CD4-positive, alpha-beta T cell treated with Interleukin-4 for 1 hour (primary cell): ENCODE data around the gene HDAC8.
"Not testable (repeated sequence)": the region's sequence is repeated elsewhere in the genome, so short reads cannot be mapped to it uniquely, and the experiment has no call there.

Experiments used
- DNase-seq, 2 donors: peaks; one replicate each; pipeline ENCODE4 v3.0.0-alpha.2; 2020 to 2022

Gene HDAC8

DNA sequence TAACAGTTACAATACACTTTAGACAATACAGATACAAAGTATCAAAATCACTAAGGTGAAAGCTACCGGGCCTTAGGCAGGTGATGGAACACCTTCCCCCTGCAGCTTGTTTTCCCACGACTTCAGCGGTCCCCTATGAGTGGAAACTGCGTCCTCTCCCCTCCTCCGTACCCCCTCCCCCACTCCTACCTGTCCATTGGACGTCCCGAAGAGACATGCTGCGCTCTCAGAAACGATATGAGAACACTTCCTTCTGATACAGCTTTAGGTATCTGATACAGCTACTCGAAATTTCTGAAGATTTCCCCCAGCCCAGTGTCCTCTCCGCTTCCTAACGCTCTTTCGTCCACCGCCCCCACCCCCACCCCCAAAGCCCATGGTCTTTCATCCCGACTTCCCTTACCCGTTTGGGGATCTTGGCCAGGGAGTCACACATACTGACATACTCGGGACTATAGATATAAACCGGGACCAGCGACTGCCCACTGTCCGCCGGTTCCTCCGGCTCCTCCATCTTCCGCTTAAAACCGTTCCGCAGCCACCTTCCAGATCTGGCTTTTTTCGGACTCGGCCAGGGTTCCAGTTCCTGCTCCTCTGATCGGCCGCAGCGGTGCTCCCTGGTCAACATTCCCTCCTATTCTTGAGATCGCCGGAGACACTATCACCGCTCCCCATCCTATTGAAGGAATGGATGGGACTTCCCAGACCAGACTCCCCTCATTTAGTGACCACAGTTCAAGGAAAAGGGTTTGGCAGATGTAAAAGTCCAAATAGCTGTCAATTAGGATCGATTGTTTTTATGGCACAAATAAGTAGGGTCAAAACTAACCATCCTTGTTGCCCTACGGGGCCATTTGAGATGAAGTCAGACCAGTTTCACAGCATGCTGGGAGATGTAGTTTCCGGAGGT, at the start of gene HDAC8:
TSS of gene HDAC8 (minus strand) at position 596 of the 910 bp plus-strand sequence. CDS start at position 514, 82 bp downstream.
- peak; percentile 68 to 77 for DNase-seq

DNA sequence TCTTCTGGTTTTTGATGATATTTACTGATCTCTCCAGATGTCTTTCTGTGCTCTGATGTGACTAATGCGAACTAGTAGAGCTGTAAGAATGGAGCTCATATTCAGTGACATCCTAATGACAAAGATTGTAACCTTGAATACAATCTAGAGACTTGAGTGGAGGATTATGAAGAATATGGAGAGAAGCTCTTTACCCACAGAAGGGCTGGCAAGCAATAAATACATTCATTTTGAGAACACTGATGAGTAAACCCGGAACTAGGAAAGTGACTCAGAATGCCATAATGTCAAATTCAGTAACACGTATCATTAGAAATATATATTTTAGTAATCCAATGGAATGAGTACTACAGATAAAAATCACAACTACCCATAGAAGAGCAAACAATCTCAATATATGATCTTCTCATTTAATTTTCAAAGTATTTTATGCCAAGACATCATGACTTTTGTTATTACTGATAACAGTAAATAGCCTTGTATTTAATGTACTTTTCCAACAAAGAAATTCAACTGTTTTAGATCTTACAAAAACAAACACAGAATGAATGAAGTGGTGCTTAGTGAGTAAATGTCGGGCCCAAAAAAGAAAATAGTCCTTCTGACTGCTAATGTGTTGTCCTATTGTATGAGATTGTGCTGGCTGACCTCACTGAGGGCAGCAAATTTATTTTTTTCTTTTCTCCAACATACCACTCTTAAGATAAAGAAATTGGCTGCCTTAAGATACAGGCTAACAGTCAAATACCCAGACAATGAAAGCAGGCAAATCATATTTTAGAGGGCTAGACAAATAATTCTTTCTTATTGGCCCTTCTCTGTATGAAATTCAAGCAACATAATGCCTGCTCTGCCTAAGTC, 49.2 kb upstream of the HDAC8 start:
- no peak for DNase-seq

DNA sequence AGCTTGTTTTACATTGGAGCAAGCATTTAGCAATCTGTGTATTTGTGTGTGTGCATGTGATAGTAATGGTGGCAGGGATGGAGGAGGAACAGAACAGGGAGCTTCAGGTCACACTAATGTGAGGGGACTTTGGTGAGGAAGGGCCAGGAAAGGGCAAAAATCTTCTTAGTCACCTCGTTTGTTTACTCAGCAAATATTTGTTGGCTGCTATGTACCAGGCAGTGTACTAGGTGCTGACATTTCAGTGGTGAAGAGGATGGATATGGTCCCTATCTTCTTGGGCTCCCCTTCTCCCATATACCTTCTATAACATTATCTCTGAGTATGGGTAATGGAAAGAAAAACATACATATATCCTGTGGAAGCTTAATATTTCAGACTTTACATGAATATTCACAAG, 48.5 kb upstream of the HDAC8 start:
- DNase-seq, result no peak

DNA sequence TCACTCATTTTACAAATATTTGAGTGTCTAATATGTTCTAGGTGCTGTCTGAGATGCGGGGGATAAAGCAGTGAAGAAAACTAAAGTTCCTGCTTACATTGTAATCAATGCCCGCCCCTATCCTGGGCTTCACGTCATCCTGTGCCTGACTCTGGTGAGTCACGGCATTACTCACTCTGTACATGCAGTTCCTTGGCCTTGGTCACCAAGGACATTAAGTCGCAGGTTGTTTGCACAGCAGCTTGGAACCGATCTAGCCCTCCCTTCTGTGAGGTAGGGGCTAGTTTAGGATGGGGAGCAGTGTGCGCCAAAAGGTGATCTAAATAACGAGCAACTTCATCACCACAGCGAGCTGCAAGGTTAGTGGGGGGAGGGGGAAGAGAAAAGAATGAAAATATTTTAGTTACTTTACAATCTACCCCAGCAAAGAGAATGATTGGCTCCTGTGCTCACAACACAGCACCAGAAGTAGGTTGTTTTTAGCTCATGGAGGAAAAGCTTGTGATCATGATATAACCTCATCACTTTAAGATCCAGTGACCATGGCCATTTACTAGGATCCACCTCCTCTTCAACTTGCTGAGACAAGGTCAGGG, 48.0 kb upstream of the HDAC8 start:
- no peak for DNase-seq

DNA sequence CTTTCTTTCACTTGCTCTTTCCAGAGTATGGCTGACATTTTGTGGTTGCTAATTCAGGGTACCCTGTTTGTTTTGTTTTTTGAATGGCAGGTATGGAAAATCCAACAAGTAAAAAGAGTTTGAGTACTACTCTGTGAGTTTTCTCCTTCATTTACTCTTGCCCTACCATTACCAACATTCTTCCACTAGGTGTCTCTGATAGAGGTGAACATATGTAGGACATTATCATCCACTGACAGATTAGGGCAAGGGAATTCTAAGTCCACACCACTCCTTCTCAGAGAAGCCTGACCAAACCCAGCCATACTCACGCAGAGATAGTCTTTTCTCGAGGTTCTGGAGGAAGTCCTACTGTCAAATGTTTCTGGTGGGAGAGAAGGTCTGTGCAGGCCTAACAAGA, 36.7 kb upstream of the HDAC8 start:
- no peak for DNase-seq

DNA sequence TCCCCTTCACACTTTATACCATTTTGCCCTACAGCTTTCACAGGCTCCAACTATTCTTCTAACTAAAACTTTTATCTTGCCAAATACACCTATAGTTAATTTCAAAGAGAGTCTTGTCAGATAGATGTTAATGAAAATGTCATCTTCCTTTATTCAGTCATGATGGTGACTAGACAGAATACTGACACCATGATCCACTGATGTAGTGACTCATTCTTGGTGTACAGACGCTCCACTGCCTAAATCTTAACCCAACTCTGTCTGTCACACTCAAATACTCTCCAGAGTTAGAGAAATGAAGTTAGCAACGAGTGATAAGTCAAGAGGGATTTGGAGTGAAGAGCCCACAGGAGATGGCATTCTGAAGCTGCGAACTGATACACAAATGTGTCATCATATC, 32.1 kb upstream of the HDAC8 start:
- DNase-seq, result no peak

DNA sequence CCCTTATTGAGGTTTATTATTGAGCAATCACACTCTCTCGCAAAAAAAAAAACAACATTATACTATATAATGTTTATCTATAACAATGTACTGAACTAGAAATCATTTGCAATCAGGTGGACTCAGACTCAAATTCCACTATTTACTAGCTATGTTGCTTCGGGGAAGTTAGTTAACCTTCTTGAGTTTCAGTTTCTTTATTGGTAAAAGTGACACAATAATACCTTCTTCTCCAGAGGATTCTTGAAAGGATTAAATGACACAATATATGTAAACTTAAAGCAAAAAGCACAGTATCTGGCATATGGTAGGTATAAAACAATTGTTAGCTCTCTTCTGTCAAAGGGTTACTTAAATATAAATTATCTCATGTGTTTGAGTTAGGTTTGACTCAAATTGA, 31.5 kb upstream of the HDAC8 start:
- DNase-seq, result no peak

DNA sequence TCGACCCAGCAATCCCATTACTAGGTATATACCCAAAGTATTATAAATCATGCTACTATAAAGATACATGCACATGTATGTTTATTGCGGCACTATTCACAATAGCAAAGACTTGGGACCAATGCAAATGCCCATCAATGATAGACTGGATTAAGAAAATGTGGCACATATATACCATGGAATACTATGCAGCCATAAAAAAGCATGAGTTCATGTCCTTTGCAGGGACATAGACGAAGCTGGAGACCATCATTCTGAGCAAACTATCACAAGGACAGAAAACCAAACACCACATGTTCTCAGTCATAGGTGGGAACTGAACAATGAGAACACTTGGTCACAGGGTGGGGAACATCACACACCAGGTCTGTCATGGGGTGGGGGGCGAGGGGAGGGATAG, 18.4 kb upstream of the HDAC8 start:
- not testable (repeated sequence) for DNase-seq

DNA sequence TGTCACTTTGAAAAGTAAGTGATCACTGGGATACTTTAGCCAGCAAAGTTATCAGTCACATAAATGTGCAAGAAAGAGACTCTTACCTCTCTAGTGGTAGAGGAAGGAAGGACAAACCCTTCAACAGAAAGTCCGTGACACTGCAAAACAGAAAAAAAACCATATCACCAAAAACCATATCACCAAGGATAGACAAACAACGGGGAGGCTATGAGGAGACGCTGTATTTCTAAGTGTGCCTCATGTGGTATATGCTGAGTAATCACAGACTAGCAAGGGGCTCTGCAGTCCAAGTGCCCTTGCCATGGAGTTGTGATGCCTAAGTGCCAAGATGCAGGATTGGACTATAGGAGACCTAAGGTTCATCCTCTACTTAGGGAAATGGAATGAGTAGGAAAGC, 11.5 kb upstream of the HDAC8 start:
- DNase-seq, result no peak

DNA sequence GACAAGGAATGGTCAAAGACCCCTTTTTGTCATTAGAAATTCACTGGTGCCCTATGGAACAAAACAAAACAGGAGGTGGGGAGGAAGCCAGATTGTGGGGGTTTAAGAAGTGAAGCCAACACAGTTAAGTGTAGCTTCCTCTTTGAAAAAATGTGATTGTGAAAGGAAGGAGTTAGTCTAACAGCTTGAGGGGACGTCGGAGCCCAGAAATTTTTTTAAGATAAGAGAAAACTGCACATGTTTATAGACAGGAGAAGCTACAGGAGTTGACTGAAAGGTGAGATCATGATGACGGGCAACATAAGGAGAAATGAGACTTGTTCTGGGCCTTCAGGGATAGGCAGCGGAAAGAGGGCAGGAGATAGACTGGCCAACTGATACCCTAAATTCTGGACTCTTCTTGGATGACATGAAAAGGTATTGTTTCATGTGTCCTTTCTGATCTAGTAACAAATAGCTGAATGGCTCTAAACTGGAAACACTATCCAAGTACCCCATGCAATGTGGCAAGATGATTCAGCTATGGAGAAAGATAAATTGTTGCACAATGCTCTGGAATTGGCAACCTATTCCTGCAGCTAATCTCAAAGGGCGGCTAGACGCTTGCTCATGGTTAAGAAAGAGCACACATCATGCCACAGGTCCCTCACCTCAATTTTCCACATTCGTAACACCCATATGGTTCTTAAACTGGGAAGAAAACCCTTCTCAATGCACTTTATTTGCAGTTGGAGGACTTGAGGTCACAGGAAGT, 3.7 kb upstream of the HDAC8 start:
- DNase-seq, result no peak

DNA sequence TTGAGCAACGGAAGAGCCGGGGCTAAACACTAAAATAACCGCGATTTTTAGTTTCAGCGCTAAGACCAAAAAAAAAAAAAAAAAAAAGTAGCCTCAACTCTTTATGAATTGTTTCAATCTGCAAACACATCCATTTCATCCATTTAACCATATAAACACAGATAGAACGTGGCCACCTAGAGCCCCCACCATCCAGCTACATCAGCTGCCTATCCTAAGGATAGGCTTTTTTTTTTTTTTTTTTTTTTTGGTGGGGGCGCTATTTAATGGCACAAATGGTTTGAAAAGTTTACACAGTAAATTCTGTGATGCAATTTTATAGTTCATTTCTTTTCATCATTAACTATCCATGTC, 492 bp upstream of the HDAC8 start:
- no peak for DNase-seq

DNA sequence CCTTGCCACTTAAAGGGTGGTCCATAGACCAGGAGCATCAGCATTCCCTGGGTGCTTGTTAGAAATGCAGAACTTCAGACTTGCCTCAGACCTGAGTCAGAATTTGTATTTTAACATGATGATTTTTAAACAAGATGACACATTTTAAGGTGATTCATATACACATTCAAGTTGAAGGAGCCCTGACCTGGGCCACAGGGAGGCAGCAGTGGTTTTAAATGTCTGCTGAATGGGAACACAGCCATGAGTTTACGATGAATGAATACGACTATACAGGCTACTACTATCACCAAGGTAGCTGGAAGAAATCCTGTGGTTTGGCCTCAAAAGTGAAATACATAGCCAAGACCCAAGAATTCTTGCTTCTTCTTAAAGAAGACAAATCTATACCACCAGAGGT, 2.9 kb downstream of the HDAC8 start:
- DNase-seq, result no peak

DNA sequence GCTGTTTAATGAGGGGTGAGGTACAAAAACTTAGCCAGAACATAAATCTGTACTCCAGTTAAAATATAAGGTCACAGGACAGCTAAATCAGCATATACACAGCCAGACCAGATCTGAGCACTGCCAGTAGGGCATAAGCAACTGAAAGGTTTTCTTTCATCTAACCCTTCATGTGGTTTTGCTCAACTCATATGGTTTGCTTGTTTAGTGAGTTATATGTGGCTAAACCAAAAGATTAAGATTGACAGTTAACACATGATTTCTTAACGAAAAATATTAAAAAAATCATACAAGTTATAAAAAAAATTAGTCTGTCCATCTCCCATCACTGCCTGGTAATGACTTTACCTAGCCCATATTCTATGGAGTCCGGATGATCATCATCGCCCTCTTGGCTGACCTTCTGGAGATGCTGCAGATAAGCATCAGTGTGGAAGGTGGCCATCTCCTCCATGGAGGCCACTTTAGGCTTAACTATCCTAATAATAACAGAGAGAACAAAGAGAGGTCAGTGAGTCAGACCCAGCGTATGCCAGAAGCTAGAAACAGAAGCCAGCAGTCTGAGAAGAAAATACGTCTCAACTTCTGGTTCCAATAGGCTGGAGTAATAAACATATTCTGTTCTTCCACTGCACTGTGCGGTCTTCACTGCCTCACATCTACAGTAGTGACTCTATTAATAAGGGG, 4.1 kb downstream of the HDAC8 start:
- DNase-seq, result no peak

DNA sequence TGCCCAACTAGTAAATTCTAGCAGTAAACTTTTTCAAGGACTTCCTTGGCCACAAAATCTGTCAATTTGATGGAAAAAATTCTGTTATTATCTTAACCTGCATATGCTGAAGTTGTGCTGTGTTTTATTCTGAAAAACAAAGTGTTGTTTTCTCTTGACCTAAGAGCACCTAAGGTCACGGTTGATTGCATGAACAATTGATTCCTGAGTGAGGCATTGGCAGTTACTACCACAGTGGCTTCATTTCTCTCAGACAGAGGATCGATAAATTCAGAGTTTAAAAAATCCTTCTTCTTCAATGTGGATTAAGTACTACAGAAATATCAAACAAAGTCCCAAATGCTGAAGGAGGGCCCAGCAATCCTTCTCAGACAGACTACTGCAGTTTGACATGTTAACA, 6.2 kb downstream of the HDAC8 start:
- DNase-seq, result no peak

DNA sequence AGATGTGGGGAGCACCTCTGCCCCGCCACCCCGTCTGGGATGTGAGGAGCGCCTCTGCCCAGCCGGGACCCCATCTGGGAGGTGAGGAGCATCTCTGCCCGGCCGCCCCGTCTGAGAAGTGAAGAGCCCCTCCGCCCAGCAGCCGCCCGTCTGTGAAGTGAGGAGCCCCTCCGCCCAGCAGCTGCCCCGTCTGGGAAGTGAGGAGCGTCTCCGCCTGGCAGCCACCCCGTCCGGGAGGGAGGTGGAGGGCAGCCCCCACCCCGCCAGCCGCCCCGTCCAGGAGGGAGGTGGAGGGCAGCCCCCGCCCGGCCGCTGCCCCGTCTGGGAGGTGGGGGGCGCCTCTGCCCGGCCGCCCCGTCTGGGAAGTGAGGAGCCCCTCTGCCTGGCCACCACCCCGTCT, 13.0 kb downstream of the HDAC8 start:
- DNase-seq, result not testable (repeated sequence)

DNA sequence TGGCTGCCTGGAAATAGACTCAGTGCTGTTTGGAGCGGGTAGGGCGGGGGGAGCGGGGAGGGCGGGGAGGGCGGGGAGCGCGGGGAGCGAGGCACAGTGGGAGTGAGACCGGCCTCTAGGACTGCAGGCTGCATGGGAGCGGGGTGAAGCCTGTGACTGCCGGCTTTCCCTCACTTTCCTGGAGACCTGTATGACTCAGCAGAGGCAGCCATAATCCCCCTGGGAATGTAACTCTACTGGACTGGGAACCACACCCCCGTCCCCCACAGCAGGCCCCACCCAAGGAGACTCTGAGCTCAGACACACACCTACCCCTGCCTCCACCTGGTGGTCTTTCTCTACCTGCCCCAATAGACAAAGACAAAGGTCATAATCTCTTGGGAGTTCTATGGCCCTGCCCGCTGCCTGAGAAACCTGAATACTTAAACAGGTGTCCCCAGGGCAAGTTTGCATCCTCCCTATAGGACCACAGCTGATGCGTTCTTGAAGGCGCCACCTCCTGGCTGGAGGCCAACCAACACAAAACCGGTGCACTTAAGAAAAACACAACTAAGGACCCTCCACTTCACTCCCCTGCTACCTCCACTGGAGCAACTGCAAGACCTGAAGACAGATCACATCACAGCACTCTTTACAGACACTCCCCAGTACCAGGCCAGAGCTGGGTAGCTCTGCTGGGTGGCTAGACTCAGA, 18.0 kb downstream of the HDAC8 start:
- no peak for DNase-seq

DNA sequence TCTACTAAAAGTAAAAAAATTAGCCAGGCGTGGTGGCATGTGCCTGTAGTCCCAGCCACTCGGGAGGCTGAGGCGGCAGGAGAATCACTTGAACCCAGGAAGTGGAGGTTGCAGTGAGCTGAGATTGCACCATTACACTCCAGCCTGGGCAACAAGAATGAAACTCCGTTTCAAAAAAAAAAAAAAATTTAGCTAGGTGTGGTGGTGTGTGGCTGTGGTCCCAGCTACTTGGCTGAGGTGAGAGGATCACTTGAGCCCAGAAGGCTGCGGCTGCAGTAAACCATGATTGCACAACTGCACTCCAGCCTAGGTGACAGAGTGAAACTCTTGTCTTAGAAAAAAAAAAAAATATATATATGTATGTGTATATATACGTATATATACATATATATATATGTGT, 20.2 kb downstream of the HDAC8 start:
- not testable (repeated sequence) for DNase-seq

DNA sequence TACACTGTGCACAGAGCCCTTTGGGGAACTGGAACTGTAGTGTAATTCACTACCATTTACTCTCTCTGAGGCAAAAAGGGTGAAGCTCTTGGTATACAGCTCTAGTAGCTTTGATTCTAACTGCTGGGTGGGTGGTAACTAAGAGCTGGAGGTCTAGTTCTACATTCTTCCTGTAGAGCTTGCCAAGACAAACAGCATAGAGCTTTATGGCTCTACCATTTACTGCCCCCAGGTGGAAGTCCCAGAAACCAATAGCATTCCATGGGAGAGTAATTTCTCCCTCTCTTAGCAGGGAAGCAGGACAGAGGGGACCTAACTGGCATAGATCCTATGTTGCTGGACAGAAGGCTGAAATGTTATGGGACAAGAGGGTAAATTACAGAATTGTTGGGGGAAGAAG, 26.7 kb downstream of the HDAC8 start:
- no peak for DNase-seq

DNA sequence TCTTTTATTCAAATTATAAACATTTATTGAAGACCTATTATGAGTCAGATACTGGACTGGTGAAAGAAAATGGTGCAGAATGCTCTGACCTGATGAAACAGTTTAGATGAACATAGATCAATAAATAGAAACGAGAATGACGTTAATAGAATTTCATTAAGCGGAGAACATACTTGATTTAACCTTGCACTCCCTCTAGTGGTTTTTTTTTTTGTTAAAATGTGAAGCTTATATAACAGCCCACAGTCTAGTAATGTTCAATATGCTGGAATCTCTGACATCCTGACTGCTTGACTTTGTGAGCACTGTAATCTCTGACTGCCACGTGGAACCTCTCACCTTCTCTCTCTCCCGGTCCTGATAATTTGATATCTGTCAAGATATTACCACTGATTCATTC, 32.3 kb downstream of the HDAC8 start:
- no peak for DNase-seq

DNA sequence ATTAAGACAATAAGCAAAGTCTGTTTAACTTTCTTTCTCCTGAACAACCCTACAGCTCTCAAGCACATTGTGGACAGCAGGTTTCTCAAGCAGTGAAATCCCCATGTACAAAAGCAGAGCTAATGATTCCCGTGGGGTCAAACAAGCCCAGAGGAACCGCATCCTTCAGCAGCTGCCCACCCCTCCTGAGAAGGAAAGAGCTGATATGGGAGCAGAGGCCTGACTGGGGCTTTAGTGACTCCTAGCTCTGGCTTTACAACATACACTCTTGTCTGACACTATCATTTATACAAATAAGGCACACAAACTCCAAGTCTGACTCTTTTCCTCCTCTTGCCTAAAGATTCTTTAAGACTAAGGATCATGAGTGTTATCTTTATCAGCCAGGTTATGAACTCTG, 32.8 kb downstream of the HDAC8 start:
- DNase-seq, result no peak

DNA sequence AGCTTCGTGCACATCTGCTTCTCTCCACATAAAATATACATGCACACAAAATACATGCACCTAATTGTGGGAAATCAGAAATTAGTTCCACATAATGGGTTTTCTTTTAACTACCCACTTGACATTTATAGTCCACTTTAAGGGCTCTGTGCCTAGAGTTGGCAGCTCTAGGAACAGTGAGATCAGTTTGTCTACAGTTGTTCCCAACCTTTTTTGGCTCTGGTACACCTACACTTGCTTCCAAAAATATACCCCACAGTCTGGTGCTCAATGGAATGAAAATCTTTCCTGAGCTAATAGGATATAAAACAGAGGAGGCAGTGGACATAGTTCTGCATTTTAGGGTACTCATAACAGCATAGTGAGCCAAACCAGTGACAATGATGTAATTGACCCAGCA, 36.1 kb downstream of the HDAC8 start:
- DNase-seq, result no peak

DNA sequence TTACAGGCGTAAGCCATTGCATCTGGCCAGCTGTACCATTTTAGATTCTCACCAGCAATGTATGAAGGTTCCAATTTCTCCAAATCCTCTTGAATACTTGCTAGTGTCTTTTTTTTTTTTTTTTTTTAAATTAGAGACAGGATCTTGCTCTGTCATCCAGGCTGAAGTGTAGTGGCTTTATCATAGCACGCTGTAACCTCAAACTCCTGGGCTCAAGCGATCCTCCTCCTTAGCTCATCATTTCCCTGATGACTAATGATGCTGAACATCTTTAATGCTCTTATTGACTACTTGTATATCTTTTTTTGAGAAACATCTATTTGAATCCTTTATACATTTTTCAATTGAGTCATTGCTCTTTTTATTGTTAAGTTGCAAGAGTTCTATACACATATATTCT, 40.3 kb downstream of the HDAC8 start:
- no peak for DNase-seq
